ENCODE results near the gene SCN10A. TPM values are rescaled to one million over a fixed set of nuclear protein-coding genes. Genes with fewer than 3 reads are reported as not detected.

SCN10A gene
- total and polyA plus RNA-seq, 9 of the 15 experiments (the other 6 are each of a cell fraction or from before 2014, with no cell fraction given) = not detected

- TF ChIP-seq CLOCK (CRISPR knock-in tag; IDR thresholded peaks at IDR 0.05; ENCODE audit: borderline replicate concordance) (no peak), ZEB2 (IDR thresholded peaks at IDR 0.05) (no peak), PRMT5 (CRISPR knock-in tag; IDR thresholded peaks at IDR 0.05) (peak; percentile 98), ZBTB2 (IDR thresholded peaks at IDR 0.05) (no peak), BACH1 (tag; IDR thresholded peaks at IDR 0.05) (peak; percentile 88), OTX1 (CRISPR knock-in tag; IDR thresholded peaks at IDR 0.05) (0 out of 2 replicates have a peak, but pooled peaks have one; percentile 17), NFYB (IDR thresholded peaks at IDR 0.05; ENCODE audit: extremely low read depth, insufficient read length) (no peak), AFF4 (CRISPR knock-in tag; IDR thresholded peaks at IDR 0.05) (peak; percentile 98), NR3C1 (CRISPR knock-in tag; IDR thresholded peaks at IDR 0.05) (peak; percentile 97), SRF (CRISPR knock-in tag; IDR thresholded peaks at IDR 0.05) (peak in 1 of 2 experiments; percentile 96; a peak in 2 of 4 replicates), CREBBP (IDR thresholded peaks at IDR 0.05; ENCODE audit: low read depth, low read length) (no peak), PTBP1 (IDR thresholded peaks at IDR 0.05; ENCODE audit: low read depth, low read length) (no peak), PKNOX1 (IDR thresholded peaks at IDR 0.05) (no peak), TEAD4 (IDR thresholded peaks at IDR 0.05; ENCODE audit: low read length) (0 out of 2 replicates have a peak, but pooled peaks have one; percentile 25), TEAD4 (CRISPR knock-in tag; IDR thresholded peaks at IDR 0.05; ENCODE audit: borderline replicate concordance) (no peak; the same call in 1 of the 2 replicates), HMGXB4 (CRISPR knock-in tag; IDR thresholded peaks at IDR 0.05) (peak; percentile 98), SP1 (CRISPR knock-in tag; IDR thresholded peaks at IDR 0.05) (peak; percentile 58; the same call in 1 of the 2 replicates)
Measured at GRCh38 chr3:38805765-38806386, 10.1 kb downstream of the SCN10A start (continued).
